Nephron progenitor cell (in vitro differentiated cells): Measurements from ENCODE around the gene WFDC12.
"Not testable (repeated sequence)": the region's sequence is repeated elsewhere in the genome, so short reads cannot be mapped to it uniquely, and the experiment has no call there.

Experiments used
- DNase-seq: peaks from one replicate; pipeline ENCODE4 v3.0.0; 2021
- H3K27ac Mint-ChIP-seq: 2 replicates; pipeline ENCODE4 v1.8.0; 2021; ENCODE audit warnings: mild to moderate bottlenecking, moderate library complexity, mixed read lengths
- H3K27me3 Mint-ChIP-seq: 2 replicates; pipeline ENCODE4 v1.8.0; 2021; ENCODE audit warnings: mild to moderate bottlenecking, low read depth, mixed read lengths; ENCODE audit not compliant: poor library complexity
- H3K36me3 Mint-ChIP-seq: 2 replicates; pipeline ENCODE4 v1.8.0; 2021; ENCODE audit warnings: low read depth, mixed read lengths
- H3K4me1 Mint-ChIP-seq: 2 replicates; pipeline ENCODE4 v1.8.0; 2021; ENCODE audit warnings: mixed read lengths
- H3K4me3 Mint-ChIP-seq: 2 replicates; pipeline ENCODE4 v1.8.0; 2021; ENCODE audit warnings: mild to moderate bottlenecking, moderate library complexity, mixed read lengths
- H3K9me3 Mint-ChIP-seq: 2 replicates; pipeline ENCODE4 v1.8.0; 2021; ENCODE audit warnings: mild to moderate bottlenecking, moderate library complexity, mixed read lengths
- TF ChIP-seq, protein P1 (sequence below): fragments of 200-600 bp; sonication (generic); IDR thresholded peaks from 2 replicates; pipeline ENCODE4 v1.5.0; 2021; ENCODE audit warnings: antibody characterized with exemption

Gene WFDC12

DNA sequence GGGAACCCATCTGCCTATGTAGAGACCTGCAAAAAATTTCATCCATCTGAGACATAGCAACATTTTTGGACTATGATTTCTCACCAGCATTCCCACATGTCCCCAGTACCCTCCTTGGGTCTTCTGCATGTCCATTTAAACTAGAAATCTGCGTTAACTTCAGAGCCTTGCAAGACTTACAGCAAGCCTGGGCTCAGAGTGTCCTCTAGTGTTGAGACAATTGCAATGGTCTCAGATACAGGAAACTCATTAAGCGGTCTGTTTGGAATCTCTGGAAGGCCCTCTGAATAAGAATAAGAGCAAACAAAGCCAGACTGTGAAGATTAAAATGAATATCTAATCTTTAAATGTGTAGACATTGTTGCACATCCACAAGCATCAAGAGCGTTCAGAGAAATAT is 29.9 kb upstream of the WFDC12 start:
- peaks cover 25% of the 10 kb centered on the region for H3K27me3 Mint-ChIP-seq
- H3K36me3 Mint-ChIP-seq: no peaks in the 10 kb centered on the region
- DNase-seq: no peak
- peaks cover 36% of the 10 kb centered on the region for H3K9me3 Mint-ChIP-seq
- no peak overlapping the region for H3K4me3 Mint-ChIP-seq
- TF ChIP-seq, protein P1, sequence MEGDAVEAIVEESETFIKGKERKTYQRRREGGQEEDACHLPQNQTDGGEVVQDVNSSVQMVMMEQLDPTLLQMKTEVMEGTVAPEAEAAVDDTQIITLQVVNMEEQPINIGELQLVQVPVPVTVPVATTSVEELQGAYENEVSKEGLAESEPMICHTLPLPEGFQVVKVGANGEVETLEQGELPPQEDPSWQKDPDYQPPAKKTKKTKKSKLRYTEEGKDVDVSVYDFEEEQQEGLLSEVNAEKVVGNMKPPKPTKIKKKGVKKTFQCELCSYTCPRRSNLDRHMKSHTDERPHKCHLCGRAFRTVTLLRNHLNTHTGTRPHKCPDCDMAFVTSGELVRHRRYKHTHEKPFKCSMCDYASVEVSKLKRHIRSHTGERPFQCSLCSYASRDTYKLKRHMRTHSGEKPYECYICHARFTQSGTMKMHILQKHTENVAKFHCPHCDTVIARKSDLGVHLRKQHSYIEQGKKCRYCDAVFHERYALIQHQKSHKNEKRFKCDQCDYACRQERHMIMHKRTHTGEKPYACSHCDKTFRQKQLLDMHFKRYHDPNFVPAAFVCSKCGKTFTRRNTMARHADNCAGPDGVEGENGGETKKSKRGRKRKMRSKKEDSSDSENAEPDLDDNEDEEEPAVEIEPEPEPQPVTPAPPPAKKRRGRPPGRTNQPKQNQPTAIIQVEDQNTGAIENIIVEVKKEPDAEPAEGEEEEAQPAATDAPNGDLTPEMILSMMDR: no peak
- H3K4me1 Mint-ChIP-seq: no peaks in the 10 kb centered on the region
- no peak overlapping the region for H3K27ac Mint-ChIP-seq

DNA sequence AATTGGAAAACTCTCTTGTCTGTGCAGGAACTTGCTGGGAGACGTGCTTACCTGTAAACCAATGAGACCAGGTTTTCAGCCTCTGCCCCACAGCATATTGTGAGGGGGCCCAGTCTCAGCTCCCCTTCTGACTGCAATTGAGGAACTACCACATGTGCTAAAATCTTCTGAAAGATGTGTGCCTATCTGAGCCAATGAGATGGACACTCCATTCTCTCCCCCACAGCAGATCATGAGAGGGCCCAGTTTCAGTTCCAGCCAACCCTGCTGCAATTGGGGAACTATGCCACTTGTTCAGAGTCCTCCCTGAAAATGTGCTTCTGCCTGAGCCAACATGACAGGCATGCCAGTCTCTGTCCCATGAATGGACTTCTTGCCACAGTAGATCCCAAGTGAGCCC is 29.5 kb upstream of the WFDC12 start:
- DNase-seq: no peak
- H3K36me3 Mint-ChIP-seq: no peaks in the 10 kb centered on the region
- no peaks in the 10 kb centered on the region for H3K4me1 Mint-ChIP-seq
- TF ChIP-seq, protein P1: no peak
- H3K9me3 Mint-ChIP-seq: peaks cover 31% of the 10 kb centered on the region
- H3K4me3 Mint-ChIP-seq: no peak overlapping the region
- H3K27ac Mint-ChIP-seq: no peak overlapping the region
- peaks cover 25% of the 10 kb centered on the region for H3K27me3 Mint-ChIP-seq

DNA sequence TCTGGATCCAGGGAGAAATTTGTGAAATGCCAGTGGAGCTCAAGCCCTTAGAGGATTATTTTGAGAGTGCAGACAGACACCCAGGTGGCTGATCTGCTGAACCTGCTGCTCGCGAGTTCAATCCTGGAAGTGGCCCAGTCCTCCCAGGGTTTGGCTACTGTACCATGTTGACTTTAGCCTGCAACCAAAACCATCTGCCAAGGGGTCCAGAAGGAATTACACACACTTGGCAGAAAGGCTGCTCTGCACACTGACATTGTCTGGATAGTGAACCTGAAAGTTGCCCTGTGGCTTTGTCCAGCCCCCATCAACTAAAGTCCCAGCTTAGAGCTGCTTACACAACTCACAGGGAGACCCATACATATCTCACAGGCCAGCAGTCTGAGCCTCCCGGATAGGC is 28.9 kb upstream of the WFDC12 start:
- H3K36me3 Mint-ChIP-seq: no peaks in the 10 kb centered on the region
- no peaks in the 10 kb centered on the region for H3K4me1 Mint-ChIP-seq
- H3K27ac Mint-ChIP-seq: no peak overlapping the region
- no peak overlapping the region for H3K4me3 Mint-ChIP-seq
- H3K27me3 Mint-ChIP-seq: peaks cover 28% of the 10 kb centered on the region
- no peak for DNase-seq
- peaks cover 25% of the 10 kb centered on the region for H3K9me3 Mint-ChIP-seq
- TF ChIP-seq, protein P1: no peak

DNA sequence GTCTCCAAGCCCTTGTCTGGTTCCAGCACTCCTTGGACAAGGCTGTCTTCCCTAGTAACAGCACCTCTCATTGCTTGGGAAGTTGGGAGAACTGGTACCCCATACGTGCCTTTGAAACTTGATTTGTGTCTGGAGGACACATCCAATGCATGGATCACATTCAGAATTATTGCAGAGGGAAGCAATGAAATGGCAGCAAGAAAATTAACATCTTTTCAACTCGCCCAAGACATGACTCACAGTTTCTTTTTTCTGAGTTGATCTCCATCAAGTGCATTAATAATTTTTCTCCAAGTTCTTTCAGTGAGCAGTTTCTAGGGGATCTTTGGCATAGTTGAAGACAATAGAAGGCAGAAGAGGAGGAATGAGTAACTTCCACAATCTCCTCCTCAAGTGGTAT is 28.1 kb upstream of the WFDC12 start:
- TF ChIP-seq, protein P1: no peak
- no peak for DNase-seq
- no peak overlapping the region for H3K4me3 Mint-ChIP-seq
- no peaks in the 10 kb centered on the region for H3K4me1 Mint-ChIP-seq
- H3K27me3 Mint-ChIP-seq: peaks cover 28% of the 10 kb centered on the region
- H3K36me3 Mint-ChIP-seq: no peaks in the 10 kb centered on the region
- peaks cover 22% of the 10 kb centered on the region for H3K9me3 Mint-ChIP-seq
- H3K27ac Mint-ChIP-seq: no peak overlapping the region

DNA sequence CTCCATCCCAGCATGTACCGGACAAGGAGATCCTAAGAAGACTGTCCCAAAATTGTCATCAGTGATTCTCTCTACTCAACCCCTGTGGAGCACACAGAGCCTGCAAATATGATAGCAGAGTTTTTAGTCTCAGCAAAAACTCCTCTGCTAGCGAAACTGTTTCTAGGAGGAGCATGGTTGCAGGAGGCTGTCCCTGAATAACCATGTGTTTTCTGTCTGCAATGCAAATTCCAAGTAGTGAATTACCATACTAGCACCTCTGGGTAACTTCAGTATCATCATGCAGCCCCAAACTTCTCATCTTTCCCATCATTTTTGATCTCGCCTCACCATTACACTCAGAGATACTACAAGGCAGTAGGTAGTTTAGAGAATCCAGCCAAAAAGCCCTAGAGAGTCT is 24.8 kb upstream of the WFDC12 start:
- no peak for DNase-seq
- H3K4me3 Mint-ChIP-seq: no peak overlapping the region
- H3K27me3 Mint-ChIP-seq: peaks cover 38% of the 10 kb centered on the region
- H3K27ac Mint-ChIP-seq: no peak overlapping the region
- TF ChIP-seq, protein P1: no peak
- H3K4me1 Mint-ChIP-seq: no peaks in the 10 kb centered on the region
- H3K36me3 Mint-ChIP-seq: no peaks in the 10 kb centered on the region
- no peaks in the 10 kb centered on the region for H3K9me3 Mint-ChIP-seq

DNA sequence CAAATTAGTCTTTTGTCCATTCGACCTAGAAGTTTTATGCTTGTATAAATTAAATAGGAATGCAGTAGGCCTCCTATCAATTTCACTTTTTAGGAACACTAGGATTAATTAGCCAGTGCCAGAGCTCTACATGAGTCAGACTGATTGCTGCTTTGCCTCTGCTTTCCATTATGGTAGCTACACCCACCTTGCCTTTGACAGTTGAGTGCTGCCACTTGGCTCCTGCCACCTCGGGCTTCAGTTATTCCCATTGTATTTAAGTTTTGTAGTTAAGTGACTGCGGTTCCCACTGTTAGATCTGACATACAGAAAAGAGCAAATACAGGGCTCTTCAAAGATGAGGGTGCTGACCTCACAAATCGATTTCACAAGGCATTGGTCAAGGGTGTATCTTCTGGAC is 16.6 kb upstream of the WFDC12 start:
- H3K9me3 Mint-ChIP-seq: no peaks in the 10 kb centered on the region
- H3K4me3 Mint-ChIP-seq: no peak overlapping the region
- TF ChIP-seq, protein P1: no peak
- DNase-seq: no peak
- H3K27ac Mint-ChIP-seq: no peak overlapping the region
- no peaks in the 10 kb centered on the region for H3K36me3 Mint-ChIP-seq
- no peaks in the 10 kb centered on the region for H3K4me1 Mint-ChIP-seq
- H3K27me3 Mint-ChIP-seq: peaks cover 26% of the 10 kb centered on the region

DNA sequence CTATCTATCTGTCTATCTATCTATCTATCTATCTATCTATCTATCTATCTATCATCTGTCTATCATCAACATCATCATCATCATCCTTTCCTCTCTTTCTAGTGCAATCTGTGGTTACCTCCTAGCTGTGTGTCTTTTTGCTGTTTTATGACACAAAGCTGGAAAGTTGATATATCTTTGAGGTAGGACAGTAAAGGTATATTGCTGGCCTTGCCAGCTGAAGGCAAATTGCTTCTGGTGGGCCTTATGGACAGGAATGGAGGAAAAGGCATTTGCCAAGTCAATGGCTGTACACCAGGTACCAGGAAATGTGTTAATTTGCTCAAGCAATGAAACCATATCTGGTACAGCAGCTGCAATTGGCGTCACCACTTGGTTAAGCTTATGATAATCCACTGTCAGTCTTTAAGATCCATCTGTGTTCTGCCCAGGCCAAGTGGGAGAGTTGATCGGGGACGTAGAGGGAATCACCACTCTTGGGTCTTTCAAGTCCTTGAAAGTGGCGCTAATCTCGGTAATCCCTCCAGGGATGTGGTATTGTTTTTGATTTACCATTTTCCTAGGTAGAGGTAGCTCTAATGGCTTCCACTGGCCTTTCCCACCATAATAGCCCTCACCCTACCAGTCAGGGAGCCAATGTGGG is 15.6 kb upstream of the WFDC12 start:
- H3K27ac Mint-ChIP-seq, H3K36me3 Mint-ChIP-seq, H3K4me1 Mint-ChIP-seq, DNase-seq, H3K9me3 Mint-ChIP-seq, H3K4me3 Mint-ChIP-seq: not testable (repeated sequence)
- H3K27me3 Mint-ChIP-seq: peaks cover 25% of the 10 kb centered on the region
